ENCODE measurements around the gene TXNDC12.
"Not testable (repeated sequence)": the region's sequence is repeated elsewhere in the genome, so short reads cannot be mapped to it uniquely, and the experiment has no call there.

Gene TXNDC12

GRCh38 chr1:52045666-52046195 is 9.3 kb downstream of the TXNDC12 start:
- not testable (repeated sequence) for DNase-seq

DNA sequence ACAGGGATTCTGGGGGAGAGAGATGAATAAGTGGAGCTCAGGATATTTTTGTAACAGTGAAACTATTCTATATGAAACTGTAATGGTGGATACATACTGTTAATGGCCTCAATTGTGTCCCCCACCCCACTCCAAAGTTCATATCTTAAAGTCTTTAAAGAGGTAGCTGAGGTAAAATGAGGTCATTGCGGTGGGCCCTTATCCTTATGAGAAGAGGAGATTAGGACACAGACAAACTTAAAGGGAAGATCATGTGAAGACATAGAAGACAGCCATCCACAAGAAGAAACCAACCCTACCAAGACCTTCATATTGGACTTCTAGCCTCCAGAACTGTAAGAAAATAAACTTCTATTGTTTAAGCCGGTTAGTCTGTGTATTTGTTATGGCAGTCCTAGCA is 9.8 kb downstream of the TXNDC12 start:
- DNase-seq: no peak

- no peak for DNase-seq
These were observed 13.3 kb downstream of the TXNDC12 start for GRCh38 chr1:52041551-52042185.

- DNase-seq: no peak
These were observed 17.1 kb downstream of the TXNDC12 start for GRCh38 chr1:52037909-52038308.

- DNase-seq: no peak
These were observed 17.6 kb downstream of the TXNDC12 start for GRCh38 chr1:52037402-52037814.

GRCh38 chr1:52034050-52034384 is 21.0 kb downstream of the TXNDC12 start:
- no peak for DNase-seq

DNA sequence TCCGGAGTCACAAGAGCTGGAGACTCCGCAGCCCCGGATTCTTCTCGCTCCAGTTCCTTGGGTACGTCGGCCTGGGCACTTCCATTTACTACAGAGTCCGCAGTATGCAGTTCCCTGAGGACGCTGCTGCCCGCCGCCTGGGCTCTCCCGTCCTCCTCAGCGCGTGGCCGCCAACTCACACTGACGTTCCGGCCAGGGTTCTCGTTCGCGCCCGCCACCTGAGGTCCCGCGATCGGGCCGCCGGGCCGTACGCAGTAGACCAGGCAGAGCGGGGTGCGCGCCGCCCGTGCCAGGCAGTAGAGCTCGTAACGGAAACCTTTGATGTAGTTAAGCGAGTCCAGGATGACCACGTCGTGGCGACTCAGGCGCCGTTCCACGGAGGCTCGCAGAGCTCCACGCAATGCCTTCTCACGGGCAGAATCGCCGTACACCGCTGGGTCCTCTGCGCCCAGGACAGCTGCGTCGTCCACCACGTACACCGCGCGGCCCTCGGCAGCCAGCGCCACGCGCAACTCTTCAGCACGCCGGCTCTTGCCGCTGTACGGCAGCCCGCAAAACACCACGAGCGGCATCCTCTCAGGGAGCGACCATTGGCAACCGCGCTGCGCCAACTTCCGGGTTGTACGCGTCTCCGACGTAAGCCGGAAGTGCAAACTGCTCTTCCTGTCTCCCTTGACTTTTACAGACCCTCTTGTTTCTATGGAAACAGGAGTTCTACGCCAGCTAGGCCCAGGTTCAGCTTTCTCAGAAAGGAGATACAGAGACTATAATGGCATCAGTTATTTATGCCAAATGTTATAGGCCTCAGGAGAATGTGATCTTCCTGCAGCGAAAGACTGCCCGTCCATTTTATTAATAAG is 21.6 kb downstream of the TXNDC12 start, which contains the start of gene KTI12:
Gene KTI12 (minus strand): TSS at position 621 of the 860 bp plus-strand sequence. CDS start 49 bp downstream, at position 572.
- DNase-seq: peak; percentile 63 to 85

- DNase-seq: peak in 1 of 2 donors; percentile 15
These were observed 22.2 kb downstream of the TXNDC12 start for GRCh38 chr1:52032785-52033131.

GRCh38 chr1:52032124-52032784 is 22.7 kb downstream of the TXNDC12 start:
- no peak for DNase-seq

- not testable (repeated sequence) for DNase-seq
These were observed 26.2 kb downstream of the TXNDC12 start for GRCh38 chr1:52028839-52029238.

GRCh38 chr1:52028328-52028727 is 26.7 kb downstream of the TXNDC12 start:
- DNase-seq: peak in 1 of 2 donors; percentile 22

DNA sequence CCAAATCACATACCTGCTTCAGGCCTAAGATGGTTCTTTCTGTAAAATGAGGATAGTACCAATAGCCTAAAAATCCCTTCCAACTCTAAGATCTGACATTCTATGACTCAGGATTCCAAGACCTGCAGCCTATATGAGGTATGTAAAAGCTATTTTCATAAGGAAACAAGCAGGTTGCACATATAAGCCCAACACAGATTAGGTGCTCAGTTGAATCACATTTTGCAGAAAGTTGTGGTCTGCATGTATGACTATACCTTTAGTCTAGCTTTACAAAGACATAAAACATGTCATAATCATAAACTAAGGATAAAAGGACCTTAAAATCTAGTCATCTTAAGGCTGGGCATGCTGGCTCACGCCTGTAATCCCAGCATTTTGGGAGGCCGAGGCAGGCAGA is 28.7 kb downstream of the TXNDC12 start:
- DNase-seq: no peak

DNA sequence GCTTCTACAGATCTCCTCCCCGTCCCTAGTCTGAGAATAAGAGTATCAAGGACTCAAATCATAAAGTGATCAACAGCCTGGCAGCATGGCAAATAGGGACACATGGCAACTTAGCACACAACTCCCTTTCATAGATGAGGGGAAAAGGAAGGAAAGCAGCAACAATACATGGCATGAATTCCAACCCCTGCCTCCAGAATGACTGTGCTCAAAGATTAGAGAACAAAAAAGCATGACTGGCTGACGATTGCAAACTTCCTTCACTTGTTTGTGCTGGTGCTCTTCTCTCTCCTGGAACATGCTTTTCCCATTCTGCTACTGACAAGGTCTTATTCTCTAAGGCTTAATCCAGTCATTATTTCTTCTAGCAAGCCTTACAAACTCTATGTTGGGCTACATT is 32.9 kb downstream of the TXNDC12 start:
- no peak for DNase-seq

- DNase-seq: no peak
These were observed 46.8 kb downstream of the TXNDC12 start for GRCh38 chr1:52008071-52008809.

GRCh38 chr1:52007215-52008002 is 47.6 kb downstream of the TXNDC12 start:
- DNase-seq: no peak

GRCh38 chr1:52006081-52006553 is 48.9 kb downstream of the TXNDC12 start:
- DNase-seq: not testable (repeated sequence)

DNA sequence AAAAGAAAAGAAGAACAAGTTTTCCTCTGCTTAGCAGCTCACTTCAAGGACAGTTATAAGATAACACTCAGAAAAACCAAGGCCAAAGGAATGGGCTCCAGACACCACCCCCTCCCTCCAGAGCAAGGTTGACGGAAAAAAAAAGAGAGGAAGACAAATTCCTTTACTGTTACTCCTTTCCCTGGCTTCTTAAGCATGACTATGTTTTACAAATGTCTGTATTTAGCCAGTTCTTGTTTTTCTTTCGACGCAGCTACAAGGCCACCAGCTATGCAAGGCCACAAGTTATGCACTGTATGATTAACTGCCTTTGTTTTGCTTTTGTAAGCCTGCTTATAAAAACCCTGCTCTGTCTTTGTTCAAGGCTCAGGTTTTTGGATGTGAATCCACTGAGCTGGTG is 49.4 kb downstream of the TXNDC12 start:
- DNase-seq: not testable (repeated sequence)

DNA sequence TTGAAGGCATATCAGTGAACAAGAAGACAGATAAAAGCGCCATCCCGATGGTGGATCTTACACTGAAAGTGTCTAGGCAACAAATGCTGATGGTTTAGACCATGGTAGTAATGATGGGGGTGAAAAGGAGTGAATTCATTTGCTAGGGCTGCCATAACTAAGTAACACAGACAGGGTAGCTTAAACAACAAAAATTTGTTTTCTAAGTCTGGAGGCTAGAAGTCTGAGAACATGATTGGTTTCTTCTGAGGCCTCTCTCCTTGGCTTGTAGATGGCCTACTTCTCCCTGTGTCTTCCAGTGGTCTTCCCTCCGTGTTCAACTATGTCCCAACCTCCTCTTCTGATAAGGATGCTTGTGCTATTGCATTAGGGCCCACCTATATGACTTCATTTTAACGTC is 51.1 kb downstream of the TXNDC12 start:
- no peak for DNase-seq

- peak in 1 of 2 donors; percentile 83 for DNase-seq
These were observed 52.7 kb downstream of the TXNDC12 start for GRCh38 chr1:52002038-52002917.

DNA sequence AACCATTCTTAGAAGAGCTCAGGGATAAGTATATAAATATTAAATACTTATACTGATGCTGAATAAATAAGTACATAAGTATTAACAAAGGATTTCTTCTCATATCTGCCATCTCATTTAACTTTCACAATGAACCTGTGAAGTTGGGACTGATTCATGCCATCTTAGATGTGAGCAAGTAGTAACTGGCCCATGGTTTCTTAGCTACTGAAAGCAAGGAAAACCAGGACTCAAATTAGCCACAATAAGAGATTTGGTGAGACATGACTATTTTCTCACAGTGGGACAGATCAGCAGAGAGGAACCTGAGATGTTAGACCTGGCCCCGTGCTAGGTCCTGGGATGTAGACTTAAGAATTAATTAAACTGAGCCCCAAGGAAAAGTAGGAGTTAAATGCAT is 56.3 kb downstream of the TXNDC12 start:
- DNase-seq: no peak

- DNase-seq: no peak
These were observed 57.0 kb downstream of the TXNDC12 start for GRCh38 chr1:51997974-51998382.

All from bone marrow (tissue), 2 donors.